HG02610 (cell line): ENCODE data around the gene PTPRZ1.

Experiments used
- ATAC-seq: cut with Tn5 transposase; IDR thresholded peaks from one replicate; pipeline ENCODE4 v1.9.1; 2021; ENCODE audit warnings: mild to moderate bottlenecking, moderate library complexity; ENCODE audit not compliant: unreplicated experiment

The PTPRZ1 gene

DNA sequence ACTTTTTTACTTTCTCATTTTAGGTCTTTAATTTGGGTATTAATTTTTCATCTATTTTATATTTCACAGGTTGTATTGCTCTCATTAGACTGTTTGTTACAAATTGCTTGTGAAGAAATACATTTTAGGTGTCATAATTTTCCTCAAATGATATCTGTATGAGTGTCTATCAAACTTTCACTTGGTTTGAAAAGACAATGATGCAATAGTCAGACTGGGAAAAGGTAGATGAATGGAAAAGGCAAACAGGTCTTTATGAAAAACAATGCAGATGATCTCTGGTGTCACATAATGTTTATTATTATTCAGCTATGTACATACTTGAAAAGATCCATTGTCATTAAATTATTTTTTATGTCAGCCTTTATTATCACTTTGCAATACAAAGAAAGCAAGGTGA is 80.2 kb downstream of the PTPRZ1 start:
- no peak for ATAC-seq

DNA sequence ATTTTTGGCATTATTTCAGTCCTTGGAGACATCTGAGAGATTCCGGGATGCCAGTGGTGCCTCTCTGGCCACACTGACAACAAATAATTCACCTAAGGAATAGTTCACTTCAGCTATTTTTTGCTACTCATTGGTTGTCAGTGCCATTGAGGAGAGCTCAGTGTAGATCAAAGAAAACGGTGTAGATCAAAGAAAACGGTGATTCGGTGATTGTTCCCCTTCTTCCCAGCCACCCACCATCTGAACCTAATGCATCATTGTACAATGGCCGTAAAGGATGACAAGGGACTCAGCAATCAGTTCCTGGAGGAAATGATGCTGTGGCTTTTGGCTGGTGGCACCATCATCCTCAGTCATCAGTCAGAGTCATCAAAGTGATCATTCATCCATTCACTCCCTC is 80.6 kb downstream of the PTPRZ1 start:
- no peak for ATAC-seq

DNA sequence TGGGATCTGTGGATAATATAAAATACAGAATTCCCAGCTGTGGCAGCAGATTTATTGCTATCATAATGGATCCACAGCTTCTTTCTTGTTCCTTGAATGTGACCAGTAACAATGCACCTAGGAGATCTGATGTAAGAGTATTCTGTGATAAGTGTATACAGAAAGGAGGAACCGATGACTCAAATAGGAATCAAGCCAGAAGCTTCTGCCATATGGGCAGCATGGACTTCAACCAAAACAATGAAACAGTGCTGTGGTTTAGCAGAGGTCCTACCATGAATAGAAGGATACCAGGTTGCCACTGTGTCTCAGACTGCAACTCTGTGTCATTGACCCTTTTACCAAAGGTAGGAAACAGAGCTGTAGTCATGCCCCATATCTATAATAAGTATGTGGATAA is 81.8 kb downstream of the PTPRZ1 start:
- no peak for ATAC-seq

DNA sequence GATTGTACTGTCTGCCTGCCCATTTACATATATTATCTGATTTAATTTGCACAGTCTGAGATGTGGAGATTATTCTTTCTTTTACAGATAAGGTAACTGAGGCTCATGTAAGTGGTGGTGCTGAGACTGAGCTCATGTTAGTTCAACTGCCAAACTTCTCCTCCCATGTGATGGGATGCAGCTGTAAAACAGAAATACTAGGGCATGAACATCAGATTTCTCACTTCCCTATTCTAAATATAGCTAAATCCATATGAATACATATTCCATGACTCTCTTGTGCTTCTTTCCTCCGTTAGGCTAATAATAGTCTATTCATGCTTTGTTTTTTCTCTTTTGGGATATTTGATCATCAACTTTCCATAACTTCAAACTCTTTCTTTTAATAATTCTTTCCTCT is 84.7 kb downstream of the PTPRZ1 start:
- ATAC-seq = no peak

DNA sequence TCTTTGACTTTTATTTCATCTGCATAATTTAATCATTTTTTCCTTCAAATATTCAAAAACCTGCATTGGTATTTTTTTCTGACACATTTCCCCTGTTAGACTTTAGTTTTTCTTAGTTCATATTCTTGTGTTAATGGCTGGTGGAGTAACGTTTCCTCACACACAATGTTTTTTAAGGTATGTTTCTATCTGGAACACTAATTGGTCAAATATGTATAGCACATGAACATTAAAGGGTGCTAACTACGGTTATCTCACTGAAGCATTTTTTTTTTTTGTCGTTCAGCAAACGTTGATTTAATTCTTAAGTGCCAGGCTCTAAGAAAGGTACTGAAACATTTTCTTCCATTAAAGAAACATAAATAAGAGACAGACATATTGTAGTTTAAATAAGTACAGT is 87.7 kb downstream of the PTPRZ1 start:
- ATAC-seq = no peak

DNA sequence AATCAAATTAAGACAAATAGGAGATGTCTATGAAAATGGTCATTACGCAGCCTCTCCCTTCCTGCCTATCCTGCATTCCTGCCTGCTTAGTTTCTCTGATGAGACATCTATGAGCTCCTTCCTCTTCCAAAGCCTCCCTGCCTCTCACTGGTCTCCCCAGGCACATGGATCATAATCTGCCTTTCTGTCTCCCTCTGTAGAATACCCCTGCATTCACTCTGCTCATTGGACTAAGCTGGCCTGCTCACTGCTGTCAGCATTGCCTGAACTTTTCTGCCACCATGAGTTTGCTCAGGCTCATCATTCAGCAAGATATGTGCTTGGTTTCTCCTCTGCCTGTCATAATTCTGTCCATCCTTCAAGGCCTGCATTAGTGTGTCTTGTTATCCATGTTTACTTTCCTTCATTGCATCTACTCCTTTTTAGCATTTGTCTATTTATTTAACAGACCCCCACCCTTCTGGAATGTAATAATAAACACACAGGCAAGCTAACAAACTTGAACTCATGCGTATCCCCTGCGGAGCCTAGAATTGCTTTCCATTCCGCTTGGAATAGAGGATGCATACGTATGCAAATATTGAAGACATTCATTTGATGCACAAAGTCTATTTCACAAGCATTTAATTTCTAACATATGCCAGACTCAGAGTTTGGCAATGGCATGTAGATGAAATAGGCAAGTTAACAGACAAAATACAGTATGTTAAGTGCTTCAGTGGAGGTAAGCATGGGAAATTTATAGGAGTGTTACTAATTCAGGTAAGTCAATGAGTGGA is 88.3 kb downstream of the PTPRZ1 start:
- ATAC-seq = no peak

DNA sequence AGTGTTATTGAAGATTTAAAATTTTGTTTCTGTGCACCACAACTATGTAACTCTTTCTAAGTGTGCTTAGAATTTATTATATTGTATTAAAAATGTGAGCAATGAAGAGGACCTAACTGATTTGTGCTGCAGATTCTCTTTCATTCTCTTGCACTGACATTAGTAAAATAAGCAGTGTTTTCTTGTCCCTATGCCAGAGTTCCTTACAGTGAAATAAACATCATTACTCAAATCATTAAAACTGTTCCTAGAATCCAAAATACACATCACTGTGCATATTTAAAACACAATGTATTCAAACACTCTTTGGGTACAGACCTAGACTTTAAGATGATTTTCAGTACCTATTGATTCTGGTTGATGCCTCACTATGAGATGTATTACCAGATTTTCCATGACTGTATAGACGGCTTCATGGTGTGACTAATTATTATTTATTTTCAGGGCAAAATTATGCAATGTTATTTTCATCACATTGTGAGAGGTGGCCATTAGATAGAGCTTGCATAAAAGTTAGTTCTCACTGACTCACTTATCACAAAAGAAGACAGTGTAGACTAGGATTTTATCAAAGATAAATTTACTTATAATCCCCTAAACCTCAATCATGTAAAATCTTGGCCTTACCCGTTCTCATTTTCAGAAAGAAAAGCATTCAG is 93.4 kb downstream of the PTPRZ1 start:
- no peak for ATAC-seq

DNA sequence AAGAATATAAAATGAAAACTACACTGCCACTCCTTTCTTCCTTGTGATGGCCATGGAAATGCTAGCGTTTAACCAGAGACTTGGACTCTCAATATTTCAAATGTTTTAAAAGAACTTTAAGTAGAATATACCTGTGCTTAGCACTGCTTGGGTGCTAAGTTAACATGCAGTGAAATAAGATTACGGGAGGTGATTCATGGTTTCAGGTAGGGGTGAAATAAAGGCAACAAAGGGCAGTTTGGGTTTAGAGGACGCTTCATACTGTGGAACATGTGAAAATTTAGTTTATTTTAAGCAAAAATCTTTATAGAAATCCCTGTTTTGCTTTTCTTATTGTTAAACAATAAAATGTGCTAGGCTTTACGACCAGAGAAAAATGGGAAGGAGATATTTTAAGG is 94.0 kb downstream of the PTPRZ1 start:
- no peak for ATAC-seq

DNA sequence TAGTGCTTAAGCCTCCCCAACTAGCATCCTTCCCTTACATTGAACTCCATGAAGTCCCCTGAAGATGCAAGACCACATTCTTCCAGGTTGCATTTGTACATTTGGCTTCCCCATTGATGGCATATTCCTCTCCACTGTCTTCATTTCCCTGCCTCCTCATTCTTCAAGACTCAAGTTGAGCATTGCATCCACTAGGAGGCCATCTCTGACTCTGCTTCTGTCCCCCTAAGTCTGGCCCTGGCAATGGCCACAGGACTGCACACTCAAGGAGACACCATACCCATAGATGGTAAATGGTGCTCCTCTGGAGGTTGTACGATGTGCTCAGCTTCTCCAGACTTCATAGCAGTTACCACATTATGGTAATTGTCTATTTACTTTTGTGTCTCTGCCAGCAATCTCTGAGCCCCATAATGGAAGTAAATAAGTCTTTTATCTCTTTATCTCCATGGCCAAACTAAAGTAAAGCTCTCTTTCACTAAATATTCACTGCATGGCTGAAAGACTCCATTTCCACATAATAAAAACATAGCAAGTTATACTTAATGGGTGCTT is 112.6 kb downstream of the PTPRZ1 start:
- no peak for ATAC-seq

DNA sequence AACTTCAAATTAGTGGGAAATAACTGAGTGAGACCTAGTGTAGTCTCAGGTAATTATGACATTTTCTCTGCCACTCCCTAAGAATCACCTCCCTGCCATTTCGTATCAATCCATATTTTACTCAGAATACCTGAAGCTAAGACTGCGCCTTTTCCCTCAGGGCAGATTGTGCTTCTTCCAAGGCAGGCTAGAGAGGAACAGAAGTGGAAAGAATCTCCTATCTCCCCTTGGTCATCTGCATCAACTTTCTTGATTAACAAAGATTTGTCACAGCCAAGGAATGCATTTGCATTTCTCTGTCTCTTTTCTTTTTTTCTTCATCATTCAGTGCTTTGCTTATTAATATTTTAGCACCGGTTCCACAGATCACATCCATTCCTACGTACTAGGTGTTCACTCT is 119.1 kb downstream of the PTPRZ1 start:
- no peak for ATAC-seq

DNA sequence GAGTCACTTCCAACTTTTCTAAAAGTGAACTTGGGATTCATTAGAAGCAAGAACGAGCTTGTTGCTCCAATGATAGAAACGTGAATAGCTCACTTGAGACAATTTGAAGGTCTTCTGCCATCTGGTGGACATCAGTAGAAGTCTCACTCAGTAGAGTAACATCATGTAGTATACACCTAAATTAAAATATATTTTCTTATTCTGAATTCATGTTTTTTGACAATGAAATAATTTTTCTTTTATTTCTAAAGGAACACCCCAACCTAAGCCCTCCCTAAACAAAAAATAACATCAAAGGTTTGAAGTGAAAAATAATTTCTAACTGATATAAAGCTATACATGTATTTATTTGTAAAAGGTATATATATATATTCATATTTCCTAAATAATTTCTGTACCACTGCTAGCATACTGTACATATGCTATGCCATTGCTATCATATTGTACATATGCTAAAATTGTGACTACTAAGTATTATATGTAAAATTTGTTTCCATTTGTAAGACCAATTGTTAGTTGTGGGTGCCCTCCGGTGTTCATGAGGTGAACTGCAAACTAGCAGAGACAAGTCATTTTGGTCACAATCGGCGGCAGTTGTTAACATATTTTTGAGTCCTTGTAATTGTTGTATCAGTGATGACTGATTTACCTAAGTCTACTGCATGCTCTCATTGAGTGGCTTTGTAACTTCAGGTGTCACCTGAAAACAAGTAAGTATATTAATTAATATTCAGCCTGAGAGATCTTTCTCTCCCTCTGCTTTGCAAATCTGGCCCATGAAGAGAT is 121.9 kb downstream of the PTPRZ1 start:
- peak; percentile 96 for ATAC-seq

DNA sequence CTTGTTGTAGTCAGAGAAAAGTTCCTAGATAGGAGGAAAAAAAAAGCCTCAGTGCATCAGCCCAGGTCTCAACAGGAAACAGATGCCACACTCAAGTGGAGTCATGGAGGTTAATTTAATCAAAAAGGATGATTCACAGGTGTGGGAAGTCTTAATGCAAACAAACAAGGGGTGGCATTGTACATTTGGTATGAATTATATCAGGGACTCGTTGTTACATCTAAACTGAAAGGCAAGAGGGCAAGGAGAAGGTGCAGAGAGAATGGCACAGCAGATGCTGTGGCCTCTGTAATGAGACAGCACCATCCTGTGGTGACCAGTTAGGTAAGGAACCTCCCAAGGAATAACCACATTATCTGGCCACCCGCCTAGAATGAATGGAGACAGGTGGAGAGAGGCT is 133.7 kb downstream of the PTPRZ1 start:
- ATAC-seq = no peak

DNA sequence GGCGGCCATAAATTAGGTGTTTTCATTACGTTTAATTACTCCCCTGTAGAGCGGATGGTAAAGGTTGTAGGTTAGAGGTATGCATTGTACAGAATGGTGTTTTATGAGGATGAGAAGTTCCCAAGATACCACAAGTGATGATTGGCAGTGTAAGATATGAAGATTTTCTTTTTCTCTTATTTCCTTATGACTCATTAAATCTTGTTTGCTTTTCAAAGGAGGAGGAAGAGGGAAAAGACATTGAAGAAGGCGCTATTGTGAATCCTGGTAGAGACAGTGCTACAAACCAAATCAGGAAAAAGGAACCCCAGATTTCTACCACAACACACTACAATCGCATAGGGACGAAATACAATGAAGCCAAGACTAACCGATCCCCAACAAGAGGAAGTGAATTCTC is 137.2 kb downstream of the PTPRZ1 start:
- ATAC-seq = no peak

DNA sequence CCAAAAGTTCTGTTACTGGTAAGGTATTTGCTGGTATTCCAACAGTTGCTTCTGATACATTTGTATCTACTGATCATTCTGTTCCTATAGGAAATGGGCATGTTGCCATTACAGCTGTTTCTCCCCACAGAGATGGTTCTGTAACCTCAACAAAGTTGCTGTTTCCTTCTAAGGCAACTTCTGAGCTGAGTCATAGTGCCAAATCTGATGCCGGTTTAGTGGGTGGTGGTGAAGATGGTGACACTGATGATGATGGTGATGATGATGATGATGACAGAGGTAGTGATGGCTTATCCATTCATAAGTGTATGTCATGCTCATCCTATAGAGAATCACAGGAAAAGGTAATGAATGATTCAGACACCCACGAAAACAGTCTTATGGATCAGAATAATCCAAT is 140.1 kb downstream of the PTPRZ1 start:
- ATAC-seq = no peak

DNA sequence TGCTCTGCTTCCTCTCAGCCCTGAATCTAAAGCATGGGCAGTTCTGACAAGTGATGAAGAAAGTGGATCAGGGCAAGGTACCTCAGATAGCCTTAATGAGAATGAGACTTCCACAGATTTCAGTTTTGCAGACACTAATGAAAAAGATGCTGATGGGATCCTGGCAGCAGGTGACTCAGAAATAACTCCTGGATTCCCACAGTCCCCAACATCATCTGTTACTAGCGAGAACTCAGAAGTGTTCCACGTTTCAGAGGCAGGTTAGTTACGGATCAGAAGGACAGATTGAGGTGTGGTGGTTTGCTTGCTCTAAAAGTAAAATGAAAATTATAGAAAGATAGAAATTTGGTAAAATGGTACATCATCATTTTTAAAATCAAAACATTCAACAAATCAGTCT is 140.7 kb downstream of the PTPRZ1 start:
- ATAC-seq = no peak

DNA sequence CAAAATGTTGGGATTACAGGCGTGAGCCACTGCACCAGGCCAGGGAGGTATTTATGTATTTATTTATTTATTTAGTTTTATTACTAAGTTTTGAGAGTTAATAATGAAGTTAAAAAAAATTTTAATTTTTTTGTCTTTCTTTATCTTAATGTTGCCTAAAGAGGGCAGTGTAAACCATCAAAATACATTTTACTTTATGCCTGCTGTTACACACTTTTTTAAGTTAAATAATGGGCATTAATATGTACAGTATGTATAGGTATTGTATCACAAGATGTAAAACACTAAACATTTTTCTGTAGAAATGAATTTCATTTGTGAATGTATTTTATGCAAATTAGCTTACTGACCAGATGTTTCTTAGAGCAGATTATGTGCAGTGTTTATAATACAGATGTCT is 141.7 kb downstream of the PTPRZ1 start:
- no peak for ATAC-seq

DNA sequence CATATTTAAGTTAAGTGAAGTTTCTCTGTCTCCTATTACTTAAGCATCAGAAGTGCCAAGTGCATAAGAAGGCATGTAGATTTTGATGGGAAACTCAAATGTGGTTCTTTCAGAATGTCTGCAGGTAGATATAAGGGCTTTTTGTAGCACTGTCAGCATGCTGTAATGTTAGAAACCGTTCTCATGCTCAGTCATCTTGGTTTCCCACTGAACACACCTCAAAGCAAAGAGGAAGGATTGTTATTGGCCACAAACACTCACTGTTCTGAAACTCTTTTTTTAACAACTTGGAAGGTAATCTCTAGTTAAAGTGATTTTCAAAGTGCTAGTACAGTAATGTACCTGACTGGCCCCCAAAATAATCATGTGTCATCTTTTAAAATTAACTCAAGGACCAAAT is 145.1 kb downstream of the PTPRZ1 start:
- peak; percentile 73 for ATAC-seq

DNA sequence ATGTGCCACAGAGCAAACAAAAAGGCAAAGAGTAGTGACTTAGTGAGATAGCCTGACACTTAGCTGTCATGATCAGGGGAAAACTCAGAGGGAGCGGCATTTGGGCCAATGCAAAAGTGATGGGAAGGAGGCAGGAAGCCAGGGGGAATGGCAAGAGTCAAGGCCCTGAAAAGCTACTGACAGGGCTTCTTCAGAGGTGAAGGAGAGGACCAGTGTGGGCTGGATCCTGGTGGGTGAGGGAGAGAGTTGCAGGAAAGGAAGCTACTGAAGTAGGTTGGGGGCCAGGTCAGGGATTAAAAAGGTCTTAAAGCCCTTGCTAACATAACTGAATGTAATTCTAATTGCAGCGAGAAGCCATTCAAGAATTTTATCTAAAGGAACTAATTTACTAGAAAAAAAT is 154.1 kb downstream of the PTPRZ1 start:
- no peak for ATAC-seq

DNA sequence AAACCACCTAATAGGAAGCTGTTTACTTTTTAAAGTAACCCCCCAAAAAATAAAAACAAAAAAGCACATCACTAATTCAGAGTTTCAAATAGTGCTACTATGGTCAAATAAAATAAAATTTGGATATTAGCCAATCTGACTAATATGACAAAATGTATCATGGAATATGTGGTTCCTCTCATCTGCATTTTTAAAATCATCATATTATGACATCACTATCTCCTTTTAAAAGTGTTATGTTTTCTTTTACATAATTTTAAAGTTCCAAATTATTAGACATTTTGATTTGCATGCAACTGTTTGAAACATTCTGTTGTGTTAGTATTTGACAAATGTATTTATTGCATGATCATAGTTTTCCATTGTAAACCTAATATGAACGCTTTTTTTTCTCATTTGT is 160.7 kb downstream of the PTPRZ1 start:
- no peak for ATAC-seq

DNA sequence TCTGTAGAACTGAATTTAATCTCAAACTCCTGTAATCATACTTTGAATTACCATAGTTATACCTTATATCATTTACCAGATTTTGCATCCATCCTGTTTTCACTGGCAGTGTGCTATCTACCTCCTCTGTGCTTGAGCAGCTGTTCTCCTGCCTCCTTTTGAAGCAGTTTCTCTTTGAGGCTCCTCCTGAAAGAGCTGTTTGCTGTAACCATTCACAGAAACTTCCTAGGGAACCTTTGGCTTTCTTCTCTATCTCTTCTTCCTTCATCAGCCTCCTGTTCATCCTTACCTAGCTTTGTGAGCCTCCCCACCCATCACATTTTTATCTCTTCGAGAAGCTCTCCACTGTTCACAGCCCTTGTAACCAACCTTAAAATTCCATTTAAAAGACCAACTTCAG is 162.9 kb downstream of the PTPRZ1 start:
- no peak for ATAC-seq

DNA sequence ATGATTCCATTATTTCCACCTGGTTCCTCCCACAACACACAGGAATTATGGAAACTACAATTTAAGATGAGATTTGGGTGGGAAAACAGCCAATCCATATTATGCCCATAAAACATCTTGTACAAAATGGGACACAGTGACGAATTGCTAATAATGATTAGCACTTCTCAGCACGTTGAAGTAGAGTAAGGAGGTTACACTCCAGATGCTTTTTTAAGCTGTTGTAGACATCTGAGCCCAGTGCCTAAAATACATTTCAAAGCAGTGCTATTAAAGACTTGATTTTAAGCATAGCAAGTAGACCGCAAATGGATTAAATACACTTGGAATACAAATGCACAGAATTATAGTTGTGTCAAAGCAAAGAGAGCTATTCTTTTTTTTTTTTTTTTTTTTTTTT is 165.2 kb downstream of the PTPRZ1 start:
- ATAC-seq = no peak

DNA sequence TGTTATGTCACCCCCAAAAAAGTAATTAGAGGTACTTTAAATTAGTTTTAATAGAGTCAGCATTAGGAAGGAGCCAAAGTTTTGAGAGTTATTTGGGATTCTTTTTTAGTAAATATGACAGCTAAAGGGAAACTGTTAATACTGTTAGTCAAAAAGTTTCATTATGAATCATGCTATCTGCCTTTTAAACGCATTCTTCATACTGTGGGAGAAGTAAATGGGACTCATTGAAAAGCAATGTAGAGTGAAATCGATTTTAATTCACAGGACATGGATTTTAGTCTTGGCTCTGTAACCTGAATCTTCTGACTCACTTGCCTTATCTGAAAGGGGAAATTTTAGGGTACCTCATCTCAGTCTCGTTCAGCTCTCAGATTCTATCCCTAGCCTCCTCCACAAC is 165.9 kb downstream of the PTPRZ1 start:
- ATAC-seq = no peak
